Progenitor cell of endocrine pancreas (in vitro differentiated cells): Measurements from ENCODE around the gene TRIM77. TPM values are rescaled to one million over a fixed set of nuclear protein-coding genes. Genes with fewer than 3 reads are reported as not detected.
"Not testable (repeated sequence)": the region's sequence is repeated elsewhere in the genome, so short reads cannot be mapped to it uniquely, and the experiment has no call there.

Experiments used
- DNase-seq: peaks from one replicate; pipeline ENCODE4 v3.0.0; 2021; ENCODE audit warnings: low spot score; ENCODE audit not compliant: unreplicated experiment
- H3K27ac Mint-ChIP-seq: 2 replicates; pipeline ENCODE4 v1.8.0; 2021; ENCODE audit warnings: mild to moderate bottlenecking, moderate library complexity, mixed read lengths
- H3K27me3 Mint-ChIP-seq: 2 replicates; pipeline ENCODE4 v1.8.0; 2021; ENCODE audit warnings: mixed read lengths
- H3K36me3 Mint-ChIP-seq: 2 replicates; pipeline ENCODE4 v1.8.0; 2022; ENCODE audit warnings: mixed read lengths; ENCODE audit not compliant: insufficient read depth
- H3K4me1 Mint-ChIP-seq: 2 replicates; pipeline ENCODE4 v1.8.0; 2021; ENCODE audit warnings: low read depth, mixed read lengths
- H3K4me3 Mint-ChIP-seq: 2 replicates; pipeline ENCODE4 v1.8.0; 2021; ENCODE audit warnings: low read depth, mild to moderate bottlenecking, moderate library complexity, mixed read lengths
- H3K9me3 Mint-ChIP-seq: 2 replicates; pipeline ENCODE4 v1.8.0; 2021; ENCODE audit warnings: low read depth, mixed read lengths
- CTCF ChIP-seq: fragments of 200-600 bp; sonication (generic); IDR thresholded peaks from one replicate; pipeline ENCODE4 v1.5.0; 2021; ENCODE audit warnings: antibody characterized with exemption, mild to moderate bottlenecking; ENCODE audit not compliant: unreplicated experiment
- long read RNA-seq: library from polyadenylated mRNA; unstranded; transcript quantifications from one replicate; pipeline ENCODE4 v2.0.0, GENCODE V29; 2020
- total RNA-seq: library from RNA; stranded (reverse); gene quantifications from 2 replicates; pipeline ENCODE4 v1.2.1, GENCODE V29; 2021

TRIM77 gene
- total RNA-seq: not detected in 2 replicates
- long read RNA-seq: 0 reads

GRCh38 chr11:89709999-89710398 is at the start of gene TRIM77:
TSS of gene TRIM77 (plus strand) at chr11:89710299. CDS start at chr11:89710299, 0 bp downstream.
- H3K4me1 Mint-ChIP-seq, H3K36me3 Mint-ChIP-seq, H3K27me3 Mint-ChIP-seq, H3K27ac Mint-ChIP-seq, H3K9me3 Mint-ChIP-seq, H3K4me3 Mint-ChIP-seq, DNase-seq: not testable (repeated sequence)

- Mint-ChIP-seq H3K9me3 (peaks cover 2% of the 10 kb centered on the region), H3K27ac (no peak overlapping the region), H3K27me3 (no peaks in the 10 kb centered on the region), H3K36me3 (no peaks in the 10 kb centered on the region), H3K4me3 (no peak overlapping the region), H3K4me1 (peaks cover 12% of the 10 kb centered on the region)
- TF ChIP-seq CTCF: no peak
- DNase-seq: no peak
Measured at GRCh38 chr11:89667001-89667400, 43.1 kb upstream of the TRIM77 start.

- H3K27ac Mint-ChIP-seq, H3K4me3 Mint-ChIP-seq, H3K36me3 Mint-ChIP-seq, H3K9me3 Mint-ChIP-seq, DNase-seq, H3K27me3 Mint-ChIP-seq: not testable (repeated sequence)
- peaks cover 19% of the 10 kb centered on the region for H3K4me1 Mint-ChIP-seq
Measured at GRCh38 chr11:89668158-89668557, 41.9 kb upstream of the TRIM77 start.

- not testable (repeated sequence) for H3K27ac Mint-ChIP-seq, H3K36me3 Mint-ChIP-seq, H3K4me3 Mint-ChIP-seq, DNase-seq, H3K9me3 Mint-ChIP-seq, H3K27me3 Mint-ChIP-seq
- peaks cover 22% of the 10 kb centered on the region for H3K4me1 Mint-ChIP-seq
Measured at GRCh38 chr11:89669586-89669985, 40.5 kb upstream of the TRIM77 start.

GRCh38 chr11:89669993-89670669 is 40.0 kb upstream of the TRIM77 start:
- not testable (repeated sequence) for H3K4me3 Mint-ChIP-seq, H3K36me3 Mint-ChIP-seq, H3K27ac Mint-ChIP-seq, H3K27me3 Mint-ChIP-seq, H3K9me3 Mint-ChIP-seq, DNase-seq
- H3K4me1 Mint-ChIP-seq: peaks cover 22% of the 10 kb centered on the region

- H3K9me3 Mint-ChIP-seq, H3K27ac Mint-ChIP-seq: not testable (repeated sequence)
Measured at GRCh38 chr11:89672547-89672946, 37.6 kb upstream of the TRIM77 start.

GRCh38 chr11:89673380-89673779 is 36.7 kb upstream of the TRIM77 start:
- not testable (repeated sequence) for H3K27ac Mint-ChIP-seq, H3K4me3 Mint-ChIP-seq, H3K27me3 Mint-ChIP-seq, H3K36me3 Mint-ChIP-seq, H3K9me3 Mint-ChIP-seq, DNase-seq
- H3K4me1 Mint-ChIP-seq: peaks cover 25% of the 10 kb centered on the region

More at GRCh38 chr11:89672547-89672946, 37.6 kb upstream of the TRIM77 start:
- not testable (repeated sequence) for H3K36me3 Mint-ChIP-seq, H3K27me3 Mint-ChIP-seq, H3K4me3 Mint-ChIP-seq, DNase-seq
- H3K4me1 Mint-ChIP-seq: peaks cover 25% of the 10 kb centered on the region

GRCh38 chr11:89675383-89675782 is 34.7 kb upstream of the TRIM77 start:
- not testable (repeated sequence) for DNase-seq, H3K27ac Mint-ChIP-seq, H3K4me3 Mint-ChIP-seq, H3K36me3 Mint-ChIP-seq, H3K27me3 Mint-ChIP-seq, H3K9me3 Mint-ChIP-seq
- peaks cover 20% of the 10 kb centered on the region for H3K4me1 Mint-ChIP-seq
- peak; percentile 39 for TF ChIP-seq CTCF

- peaks cover 18% of the 10 kb centered on the region for H3K4me1 Mint-ChIP-seq
- DNase-seq, H3K36me3 Mint-ChIP-seq, H3K27ac Mint-ChIP-seq, H3K27me3 Mint-ChIP-seq, H3K9me3 Mint-ChIP-seq, H3K4me3 Mint-ChIP-seq: not testable (repeated sequence)
Measured at GRCh38 chr11:89675948-89676347, 34.2 kb upstream of the TRIM77 start.

- not testable (repeated sequence) for H3K36me3 Mint-ChIP-seq, H3K27ac Mint-ChIP-seq, DNase-seq, H3K9me3 Mint-ChIP-seq, H3K4me1 Mint-ChIP-seq, H3K27me3 Mint-ChIP-seq, H3K4me3 Mint-ChIP-seq
Measured at GRCh38 chr11:89707080-89707479, 3.0 kb upstream of the TRIM77 start.

GRCh38 chr11:89724866-89725498 is 14.9 kb downstream of the TRIM77 start:
- not testable (repeated sequence) for H3K27me3 Mint-ChIP-seq, H3K36me3 Mint-ChIP-seq, H3K4me3 Mint-ChIP-seq, H3K4me1 Mint-ChIP-seq, H3K9me3 Mint-ChIP-seq, H3K27ac Mint-ChIP-seq, DNase-seq
